C1 segment of cervical spinal cord (tissue), 14 donors: ENCODE results near the gene FAM241B.

Experiments used
- DNase-seq, 14 donors: peaks; one replicate each; lab custom pipeline; 2025; lab: John Stamatoyannopoulos, UW

The FAM241B gene, protein sequence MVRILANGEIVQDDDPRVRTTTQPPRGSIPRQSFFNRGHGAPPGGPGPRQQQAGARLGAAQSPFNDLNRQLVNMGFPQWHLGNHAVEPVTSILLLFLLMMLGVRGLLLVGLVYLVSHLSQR

DNA sequence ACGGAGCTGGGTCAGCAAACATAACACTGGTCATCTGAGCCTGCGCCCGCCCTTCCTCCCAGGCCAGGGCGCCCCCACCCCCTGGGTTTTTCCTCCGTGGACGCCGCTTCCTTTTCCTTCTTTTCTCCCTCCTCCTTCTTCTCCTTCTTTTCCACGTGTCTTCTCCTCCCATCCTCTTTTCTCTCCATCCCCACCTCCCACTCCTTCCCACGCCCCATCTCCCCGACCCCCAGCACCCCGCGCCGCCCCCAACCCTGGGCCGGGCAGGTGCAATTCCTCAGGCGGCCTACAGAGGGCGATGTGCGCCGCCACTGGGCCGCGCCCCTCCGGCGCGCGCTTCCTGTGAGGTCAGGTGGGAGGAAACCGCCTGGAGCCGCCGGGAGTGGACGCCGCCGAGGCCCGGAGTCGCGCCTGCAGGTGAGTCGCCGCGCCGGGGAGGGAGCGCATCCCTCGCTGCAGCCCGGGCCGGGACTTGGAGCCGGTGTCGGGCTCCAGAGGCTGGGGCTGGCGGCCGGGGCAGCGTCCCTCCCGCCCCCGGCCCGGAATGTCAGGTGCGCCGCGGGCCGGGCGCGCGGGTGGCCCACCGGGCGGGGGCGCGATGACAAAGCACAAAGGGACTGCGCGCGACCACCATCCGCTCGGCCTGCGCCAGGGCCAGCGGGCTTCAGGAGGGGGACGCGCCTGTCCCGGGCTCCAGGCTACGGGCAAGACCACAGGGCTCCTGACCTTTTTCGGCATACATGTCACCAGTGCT, at the start of gene FAM241B:
Gene FAM241B (plus strand): TSS at position 351 of the 754 bp plus-strand sequence. CDS start 1,497 bp downstream, outside the sequence.
- DNase-seq = peak in 6 of 14 donors; percentile 5 to 61 (median 30)

DNA sequence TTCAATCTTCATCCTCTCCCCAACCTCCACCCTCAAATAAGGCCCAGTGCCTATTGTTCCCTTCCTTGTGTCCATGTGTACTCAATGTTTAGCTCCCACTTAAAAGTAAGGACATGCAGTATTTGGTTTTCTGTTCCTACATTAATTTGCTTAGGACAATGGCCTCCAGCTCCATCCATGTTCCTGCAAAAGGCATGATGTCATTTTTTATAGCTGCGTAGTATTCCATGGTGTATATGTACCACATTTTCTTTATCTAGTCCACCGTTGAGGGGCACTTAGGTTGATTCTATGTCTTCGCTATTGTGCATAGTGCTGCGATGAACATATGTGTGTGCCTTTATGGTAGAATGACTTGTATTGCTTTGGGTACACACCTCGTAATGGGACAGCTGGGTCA, 49.6 kb upstream of the FAM241B start:
- DNase-seq = no peak

DNA sequence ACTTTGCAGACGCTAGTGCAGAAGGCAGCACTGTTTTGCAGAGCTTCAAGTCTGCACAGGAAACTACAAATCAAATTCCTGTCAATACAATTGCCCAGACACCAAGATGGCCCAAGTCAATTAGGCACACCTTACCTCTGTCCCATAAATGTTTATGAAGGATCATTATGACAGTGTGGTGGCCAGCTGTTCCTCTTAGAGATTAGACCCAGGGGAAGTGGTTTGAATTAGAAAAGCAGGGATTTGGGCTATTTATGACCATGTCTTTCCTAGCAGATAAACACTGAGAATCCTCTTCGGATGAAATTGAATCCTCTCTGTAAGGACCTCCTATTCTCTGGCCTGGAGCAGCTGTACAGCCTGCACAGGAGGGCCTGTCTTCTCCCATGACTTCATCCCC, 46.9 kb upstream of the FAM241B start:
- no peak for DNase-seq

DNA sequence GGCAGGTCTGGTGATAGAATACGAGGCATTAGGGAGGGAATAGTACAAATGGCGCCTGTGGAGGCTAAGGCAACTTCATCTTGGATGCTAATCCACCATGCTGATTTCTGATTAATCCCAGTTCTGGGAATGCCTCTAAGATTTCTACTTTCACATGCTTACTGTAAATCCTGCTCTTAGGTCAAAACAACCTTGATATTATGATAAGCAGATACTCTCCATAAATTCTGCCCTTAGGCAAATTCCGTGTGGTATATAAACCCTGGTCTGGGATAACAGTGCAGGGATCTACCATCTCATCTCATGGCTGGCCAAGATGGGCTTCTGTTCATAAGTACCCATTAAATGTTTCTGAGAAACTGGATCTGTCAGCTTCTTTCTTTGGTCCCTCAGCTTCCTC, 45.4 kb upstream of the FAM241B start:
- DNase-seq = no peak

DNA sequence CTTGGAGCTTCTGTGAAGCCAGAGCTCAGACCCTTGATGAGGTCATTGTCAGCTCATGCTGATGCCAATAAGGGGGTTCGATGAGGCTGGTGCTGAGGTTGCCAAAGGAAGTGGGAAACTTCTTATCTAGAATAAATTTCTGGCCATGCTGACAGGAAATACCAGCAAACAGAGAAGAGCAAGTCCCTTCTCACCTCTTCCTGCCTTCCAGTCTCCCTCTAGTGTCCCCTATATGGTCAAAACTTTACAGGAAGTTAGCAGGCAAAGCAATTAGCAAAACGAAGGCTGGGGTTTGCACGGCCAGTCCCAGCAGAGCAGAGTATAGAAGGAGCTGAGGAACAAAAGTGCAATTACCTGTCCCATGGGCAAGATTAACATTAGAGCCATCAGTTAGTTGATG, 41.7 kb upstream of the FAM241B start:
- DNase-seq = no peak

DNA sequence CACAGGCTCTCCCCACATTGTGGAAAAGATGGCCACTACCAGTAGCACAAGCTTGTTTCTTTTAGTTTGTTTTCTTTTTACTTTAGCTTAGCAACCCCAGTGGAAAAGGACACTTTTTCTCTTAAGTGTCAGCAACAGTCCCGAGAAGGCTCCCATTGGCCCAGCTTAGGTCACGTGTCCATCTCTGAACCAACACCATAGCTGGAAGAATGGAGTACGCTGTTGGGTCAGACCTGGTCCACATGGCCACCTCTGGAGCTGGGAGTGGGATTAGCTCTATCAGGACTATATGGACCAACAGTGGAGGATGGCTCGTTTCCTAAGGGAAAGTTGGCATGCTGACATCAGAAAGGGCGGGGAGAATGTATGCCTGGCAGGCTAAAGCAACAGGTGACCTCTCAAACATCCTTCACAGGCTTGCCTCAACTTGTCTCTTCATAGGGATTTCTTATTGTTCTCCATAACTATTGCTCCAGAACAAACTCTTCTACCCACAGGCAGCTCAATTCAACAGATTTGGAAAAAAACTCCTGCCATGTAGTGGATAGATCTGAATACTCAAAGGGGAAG, 29.2 kb upstream of the FAM241B start:
- no peak for DNase-seq

DNA sequence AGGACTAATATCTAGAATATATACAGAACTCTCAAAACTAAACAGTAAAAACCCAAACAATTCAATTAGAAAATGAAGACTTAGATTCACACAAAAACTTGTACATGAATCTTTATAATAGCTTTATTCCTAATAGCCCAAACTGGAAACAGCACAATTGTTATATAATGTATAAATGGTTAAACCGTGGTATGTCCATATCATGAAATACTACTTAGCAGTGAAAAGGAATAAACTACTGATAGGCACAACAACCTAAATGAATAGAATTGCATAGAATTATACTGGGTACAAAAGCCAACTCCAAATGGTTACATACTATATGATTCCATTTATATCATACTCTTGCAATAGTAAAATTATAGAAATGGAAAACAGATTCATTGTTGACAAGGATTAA, 21.0 kb upstream of the FAM241B start:
- no peak for DNase-seq

DNA sequence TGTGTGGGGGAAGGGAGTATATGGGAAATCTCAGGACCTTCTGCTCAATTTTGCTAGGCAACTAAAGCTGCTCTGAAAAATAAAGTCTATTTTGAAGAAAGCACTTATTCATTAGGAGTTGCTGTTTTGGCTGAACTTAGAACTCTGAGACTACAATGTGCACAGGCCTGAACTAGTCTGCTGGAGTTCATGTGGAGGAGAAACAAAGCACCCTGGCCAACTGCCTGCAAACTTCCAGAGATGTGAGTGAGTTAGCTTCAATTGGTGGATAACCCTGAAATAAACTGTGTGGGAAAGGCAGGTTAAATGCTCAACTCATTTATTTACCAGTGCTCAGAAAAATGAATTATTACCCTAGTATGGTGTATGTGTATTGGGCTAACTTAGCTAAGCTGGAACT, 17.3 kb upstream of the FAM241B start:
- no peak for DNase-seq

DNA sequence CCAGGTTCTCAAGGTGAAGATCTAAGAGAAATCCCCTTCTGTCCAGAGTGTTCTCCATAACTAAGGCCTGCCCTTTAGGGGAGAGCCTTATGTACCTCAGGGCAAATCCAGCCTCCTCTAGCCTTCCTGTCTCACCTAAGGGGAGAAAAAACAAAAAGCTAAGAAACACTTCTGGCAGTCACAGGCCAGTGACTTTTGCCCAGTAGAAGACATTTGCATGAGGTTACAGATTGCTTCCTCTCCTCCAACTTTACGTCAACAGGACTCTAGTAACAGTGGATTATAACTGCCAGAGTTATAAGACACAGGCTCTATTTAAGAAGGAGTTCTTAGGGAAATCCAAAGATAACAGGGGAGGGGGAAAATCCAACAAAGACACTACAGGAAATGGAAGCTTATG, 15.9 kb upstream of the FAM241B start:
- no peak for DNase-seq

DNA sequence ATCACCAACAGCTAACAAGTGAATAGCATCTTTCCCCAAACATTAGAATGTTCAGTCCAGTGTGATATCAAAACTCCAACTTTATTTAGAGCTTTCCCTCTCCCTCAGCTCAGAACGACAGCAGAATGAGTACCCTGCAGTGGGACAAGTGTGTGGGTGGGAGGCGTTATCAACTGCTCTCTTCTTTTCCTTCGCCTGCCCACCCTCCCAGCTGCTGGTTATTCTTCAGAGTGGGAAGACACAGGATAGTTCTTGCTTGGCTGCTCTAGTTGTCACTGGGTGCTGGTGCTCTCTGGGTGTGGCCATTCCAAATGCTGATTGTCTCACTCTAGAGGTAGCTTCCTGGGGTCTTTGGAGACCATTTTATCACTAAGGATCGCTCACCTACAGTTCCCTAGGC, 13.7 kb upstream of the FAM241B start:
- no peak for DNase-seq

DNA sequence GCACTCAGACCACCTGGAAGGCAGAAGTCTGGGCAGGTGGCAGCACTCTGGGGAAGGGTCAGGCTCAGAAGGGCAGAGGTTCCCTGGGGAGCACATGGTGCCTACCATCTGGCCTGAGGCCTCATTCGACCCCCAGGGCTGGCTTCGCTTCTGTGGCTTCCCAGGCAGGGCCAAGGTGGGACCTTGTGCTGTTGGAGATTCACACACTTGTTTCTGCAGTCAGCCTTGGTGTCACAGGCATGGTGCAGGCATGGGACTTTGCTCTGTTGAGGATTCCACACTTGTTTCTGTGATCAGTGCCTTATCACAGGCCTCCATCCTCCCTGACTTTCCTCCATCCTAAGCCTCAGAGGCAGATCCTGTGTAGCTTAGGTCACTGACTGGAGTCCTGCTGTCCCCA, 11.3 kb upstream of the FAM241B start:
- DNase-seq = no peak

DNA sequence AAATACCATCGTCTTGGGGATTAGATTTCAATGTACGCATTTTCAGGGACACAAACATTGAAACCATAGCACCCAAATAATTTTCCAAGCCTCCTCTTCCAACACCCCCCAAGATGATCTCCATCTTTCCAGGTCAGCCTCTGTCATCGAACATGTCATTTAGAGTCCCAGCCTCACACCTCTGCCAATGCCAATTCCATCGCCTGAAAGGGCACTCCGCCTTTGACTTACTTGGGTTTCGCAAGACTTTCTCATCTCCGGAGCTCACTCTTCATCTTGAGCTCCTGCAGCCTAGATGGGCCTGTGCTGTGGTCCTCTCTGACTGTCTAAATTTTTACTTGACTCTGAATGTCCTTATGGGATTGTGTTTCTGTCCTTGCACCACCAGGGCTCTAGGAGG, 10.4 kb upstream of the FAM241B start:
- no peak for DNase-seq

DNA sequence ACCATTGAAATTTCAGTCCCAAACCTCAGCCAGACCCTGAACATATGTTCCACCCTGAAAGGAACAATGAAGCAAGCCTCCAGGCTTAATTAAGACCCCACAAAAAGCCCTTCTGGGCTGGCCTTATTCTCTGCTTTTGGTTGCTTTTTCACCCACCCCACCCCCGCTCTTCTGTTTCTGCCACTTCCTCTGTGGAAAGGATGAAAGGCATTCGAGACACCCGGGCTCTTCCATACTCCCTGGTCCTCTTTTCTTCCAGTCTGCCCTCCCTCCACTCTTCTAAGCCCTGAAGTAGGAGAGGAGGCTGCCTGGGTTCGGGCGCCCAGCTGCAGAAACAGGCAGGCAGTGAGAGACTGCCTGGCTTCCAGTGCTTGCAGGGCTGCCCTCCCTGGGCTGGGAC, 9.4 kb upstream of the FAM241B start:
- no peak for DNase-seq

DNA sequence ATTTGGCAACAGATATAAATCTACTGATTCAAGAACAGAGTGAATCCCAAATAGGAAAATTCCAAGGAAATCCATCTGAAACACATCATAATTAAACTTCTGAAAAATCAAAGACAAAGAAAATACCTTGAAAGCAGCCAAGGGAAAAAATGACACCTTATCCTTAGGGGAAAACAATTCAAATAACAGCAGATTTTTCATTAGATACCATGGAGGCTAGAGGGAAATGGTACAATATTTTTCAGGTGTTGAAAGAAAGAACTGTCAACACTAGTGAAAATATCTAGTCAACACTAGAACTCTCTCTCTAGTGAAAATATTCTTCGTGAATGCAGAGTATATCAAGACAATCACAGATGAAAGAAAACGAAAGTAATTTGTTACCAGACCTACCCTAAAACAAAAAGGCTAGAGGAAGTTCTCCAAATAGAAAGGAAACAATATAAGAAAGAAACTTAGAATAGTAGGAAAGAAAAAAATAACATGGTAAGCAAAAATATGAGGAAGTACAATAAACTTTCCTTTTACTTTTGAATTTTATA, 5.7 kb upstream of the FAM241B start:
- DNase-seq = no peak

DNA sequence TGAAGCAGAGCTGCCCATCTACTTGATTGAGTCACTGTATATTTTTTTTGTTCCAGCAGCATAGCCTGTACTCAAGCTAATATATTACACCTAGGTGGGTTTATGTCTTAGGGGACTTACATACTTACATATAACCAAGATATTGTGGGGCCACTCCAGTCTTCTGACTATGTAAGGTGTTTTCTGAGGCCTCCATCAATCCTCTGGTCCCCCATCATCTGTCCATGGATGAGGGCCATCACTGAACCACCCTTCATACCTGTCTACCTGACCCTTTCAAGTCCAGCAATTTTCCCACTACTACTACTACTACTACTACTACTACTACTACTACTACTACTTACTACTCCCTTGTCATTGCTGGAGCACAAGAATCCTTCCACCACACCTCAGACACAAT, 3.2 kb upstream of the FAM241B start:
- DNase-seq = no peak

DNA sequence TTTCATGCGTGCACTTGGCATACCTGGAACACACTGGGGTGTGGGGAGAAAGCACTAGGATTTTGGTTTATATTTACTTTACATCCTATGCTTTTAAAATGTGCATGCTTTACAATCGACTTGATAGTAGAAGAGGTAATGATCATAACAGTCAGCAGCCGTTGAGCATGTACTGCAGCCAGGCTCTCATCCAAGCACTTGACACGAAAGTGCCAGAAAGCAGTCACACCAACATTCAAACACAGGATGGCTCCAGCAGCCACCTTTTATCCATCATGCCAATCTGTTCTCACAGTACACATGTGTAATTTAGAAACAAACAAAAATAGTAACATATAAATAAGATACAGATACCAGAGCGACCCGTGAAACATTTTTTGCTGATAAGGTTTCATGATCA, 1.2 kb upstream of the FAM241B start:
- DNase-seq = peak in 1 of 14 donors; percentile 63

DNA sequence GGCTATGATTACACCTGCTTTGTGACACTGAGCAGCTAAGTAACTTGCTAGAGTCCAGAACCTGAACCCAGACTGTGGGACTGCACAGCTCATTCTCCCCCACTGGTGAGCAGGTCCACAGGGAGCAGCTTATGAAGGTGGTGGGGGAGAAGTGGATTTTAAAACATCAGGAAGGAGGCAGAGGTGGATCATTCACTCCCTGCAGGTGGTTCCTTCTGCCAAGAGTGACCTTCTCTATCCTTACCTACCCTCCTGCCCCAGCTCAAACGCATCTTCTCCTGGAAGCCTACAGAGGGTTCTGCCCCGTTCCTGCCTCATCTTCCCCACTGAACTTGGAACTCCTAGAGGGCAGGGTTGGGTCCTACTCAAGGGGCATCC, 539 bp upstream of the FAM241B start:
- no peak for DNase-seq

DNA sequence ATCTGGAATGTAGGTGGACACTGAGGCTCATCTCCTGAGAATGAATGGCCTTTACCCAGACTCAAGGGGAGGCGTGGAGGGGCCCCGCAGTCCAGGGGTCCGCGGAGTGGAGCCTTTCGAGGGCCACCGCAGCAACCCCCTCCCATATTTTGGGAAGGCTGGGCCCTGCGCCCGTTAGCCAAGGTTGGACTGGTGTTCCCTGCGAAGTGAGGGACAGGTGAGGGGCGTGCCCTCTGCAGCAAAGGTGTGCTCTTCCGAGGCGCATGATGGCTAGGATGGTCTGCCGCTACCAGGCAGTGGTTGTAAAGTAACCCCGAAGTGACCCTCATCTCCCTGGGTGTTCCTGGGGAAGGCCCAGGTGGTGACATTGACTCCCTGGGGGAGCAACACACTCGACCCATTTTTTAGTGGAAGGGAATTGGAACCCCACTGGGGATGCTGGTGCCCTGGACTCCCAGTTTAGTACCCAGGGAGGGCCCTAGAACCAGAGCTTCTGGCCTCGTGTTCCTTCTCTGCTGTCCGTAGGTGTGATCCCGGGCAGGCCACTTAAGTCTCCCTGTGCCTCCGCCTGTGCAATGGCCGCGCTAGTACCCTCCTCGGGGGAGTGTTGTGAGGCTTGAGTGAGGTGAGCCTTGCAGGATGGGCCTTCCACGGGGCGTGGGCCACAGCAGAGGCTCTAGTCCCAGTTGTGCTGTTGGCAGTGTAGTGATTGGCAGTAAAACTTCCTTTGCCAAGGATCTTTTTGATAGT, 779 bp downstream of the FAM241B start:
- peak in 1 of 14 donors; percentile 17 for DNase-seq

DNA sequence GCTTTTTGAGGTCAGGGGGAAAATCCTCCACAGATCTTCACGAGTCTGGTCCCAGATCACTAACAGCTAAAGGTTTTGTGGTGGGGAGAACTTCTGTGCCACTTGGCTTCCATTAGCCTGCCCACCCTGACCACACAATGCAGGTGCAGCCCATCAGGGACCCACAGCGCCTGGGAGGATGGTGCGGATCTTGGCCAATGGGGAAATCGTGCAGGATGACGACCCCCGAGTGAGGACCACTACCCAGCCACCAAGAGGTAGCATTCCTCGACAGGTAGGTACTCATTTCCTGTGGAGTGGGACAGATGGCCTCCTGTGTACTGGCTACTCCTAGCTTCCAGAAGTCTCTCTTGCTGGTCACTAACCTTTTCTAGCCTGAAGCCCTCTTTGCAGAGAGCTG, 1.5 kb downstream of the FAM241B start:
- DNase-seq = no peak

DNA sequence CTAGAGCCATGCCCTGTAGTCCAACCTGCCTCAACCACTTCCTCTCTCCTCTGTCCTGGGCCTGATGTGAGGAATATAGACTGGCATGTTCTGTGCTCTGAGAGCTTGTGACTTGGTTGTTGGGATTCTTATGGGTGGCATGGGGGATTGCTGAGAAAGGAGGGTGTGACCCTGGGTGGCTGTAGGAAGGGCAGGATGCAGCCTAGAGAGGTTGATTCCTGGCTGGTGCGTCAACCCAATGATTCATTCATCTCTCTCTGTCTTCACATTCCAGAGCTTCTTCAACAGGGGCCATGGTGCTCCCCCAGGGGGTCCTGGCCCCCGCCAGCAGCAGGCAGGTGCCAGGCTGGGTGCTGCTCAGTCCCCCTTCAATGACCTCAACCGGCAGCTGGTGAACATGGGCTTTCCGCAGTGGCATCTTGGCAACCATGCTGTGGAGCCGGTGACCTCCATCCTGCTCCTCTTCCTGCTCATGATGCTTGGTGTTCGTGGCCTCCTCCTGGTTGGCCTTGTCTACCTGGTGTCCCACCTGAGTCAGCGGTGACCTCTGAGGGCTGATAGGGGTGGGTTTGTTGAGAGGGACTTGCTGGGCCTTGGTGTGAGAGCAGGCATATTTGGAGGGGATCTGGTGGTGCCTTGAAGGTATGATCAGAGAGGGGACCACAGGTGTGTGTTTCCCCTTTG, 2.6 kb downstream of the FAM241B start:
- DNase-seq = no peak

DNA sequence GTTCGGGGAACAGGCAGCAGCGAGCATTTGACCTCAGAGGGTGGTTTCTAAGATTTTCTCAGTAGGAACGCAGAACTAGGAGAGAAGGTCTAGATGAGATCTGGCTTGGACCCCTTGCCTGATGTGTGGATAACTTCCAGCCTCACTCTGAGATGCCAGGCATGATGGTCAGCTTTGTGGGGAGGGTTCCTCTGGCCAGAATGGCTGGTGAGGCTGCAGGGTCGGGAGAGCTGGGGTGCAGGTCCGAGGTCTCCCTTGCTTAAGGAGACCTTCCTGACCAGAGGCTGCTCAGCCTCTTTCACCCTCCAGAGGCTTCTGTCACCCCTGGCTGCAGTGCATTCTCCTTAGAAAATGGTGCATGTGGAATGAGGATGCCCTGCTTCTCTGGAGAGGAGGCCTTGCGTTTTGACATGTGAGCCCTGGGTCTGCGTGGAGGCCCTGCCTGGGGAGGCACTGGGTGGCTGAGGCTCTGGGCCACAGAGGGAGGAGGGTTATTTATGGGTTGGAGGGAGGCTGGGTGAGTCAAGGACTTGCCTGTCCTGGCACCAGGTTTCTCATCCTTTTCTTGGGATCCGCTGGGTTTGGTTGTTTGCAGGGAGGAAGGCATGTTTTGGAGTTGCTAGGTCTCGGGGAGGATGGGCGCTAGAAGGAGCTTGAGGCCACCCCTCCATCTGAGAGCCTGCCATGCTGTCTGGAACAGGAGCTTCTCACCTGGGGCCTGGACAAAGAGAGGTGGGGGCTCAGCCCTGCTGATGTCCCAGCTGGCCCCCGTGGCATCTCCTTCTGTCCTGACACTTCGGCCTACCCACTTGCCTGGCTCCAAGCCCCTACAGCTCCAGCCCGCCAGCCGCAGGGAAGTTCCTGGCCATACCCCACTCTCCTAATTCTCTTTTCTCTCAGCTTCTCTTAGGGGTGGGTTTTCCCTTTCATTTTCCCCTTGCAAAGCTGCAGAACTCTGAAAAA, 3.9 kb downstream of the FAM241B start:
- no peak for DNase-seq
